ENCODE data around the gene MAP2K2.
"Not testable (repeated sequence)": the region's sequence is repeated elsewhere in the genome, so short reads cannot be mapped to it uniquely, and the experiment has no call there.

Gene MAP2K2
- total RNA-seq, result 117 to 138 reads per million in 2 donors

DNA sequence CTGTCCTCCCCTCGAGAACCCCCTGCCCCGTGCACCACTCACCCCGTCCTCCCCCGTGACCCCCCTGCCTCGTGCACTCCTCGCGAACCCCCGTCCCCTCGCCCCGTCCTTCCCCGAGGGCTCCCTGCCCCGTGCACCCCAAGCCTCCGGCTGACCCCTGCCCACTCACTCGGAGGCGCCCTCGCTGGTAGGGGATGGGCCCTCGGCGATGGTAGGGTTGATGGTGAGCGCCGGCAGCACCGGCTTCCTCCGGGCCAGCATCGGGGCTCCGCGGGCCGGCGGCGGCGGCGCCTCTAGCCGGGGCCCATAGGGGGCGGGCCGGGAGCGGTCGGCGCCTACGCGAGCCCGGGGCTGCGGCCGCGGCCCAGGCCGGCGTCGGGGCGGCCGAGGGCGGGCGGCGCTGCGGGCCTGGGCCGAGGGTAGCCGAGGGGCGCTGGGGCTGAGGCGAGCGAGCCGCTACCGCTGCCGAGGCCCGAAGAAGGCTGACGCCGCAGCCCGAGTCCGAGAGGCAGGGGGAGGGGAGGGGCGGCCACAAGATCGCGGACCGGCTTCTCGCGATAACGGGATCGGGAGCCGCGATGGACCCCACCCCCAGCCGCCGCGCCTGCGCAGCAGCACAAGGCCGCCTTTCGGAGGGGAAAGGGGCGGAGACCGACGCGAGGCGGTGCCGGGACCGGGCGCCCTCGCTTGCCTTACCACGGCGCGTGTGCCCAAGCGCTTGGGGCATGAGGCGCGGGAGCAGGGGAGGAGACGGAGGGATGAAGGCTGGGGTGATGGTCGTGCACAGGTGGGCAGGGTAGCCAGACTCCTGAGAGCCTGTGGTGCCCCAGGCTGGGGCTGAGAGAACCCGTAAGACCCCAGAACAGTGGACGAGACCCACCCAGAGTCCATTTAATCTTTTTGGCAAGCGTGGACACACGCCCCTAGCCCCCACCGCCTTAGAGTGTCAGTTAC lies at the start of gene MAP2K2:
Gene MAP2K2 (minus strand): TSS at position 508 of the 954 bp plus-strand sequence. CDS start 247 bp downstream, at position 261.
- peak; percentile 94 for DNase-seq

DNA sequence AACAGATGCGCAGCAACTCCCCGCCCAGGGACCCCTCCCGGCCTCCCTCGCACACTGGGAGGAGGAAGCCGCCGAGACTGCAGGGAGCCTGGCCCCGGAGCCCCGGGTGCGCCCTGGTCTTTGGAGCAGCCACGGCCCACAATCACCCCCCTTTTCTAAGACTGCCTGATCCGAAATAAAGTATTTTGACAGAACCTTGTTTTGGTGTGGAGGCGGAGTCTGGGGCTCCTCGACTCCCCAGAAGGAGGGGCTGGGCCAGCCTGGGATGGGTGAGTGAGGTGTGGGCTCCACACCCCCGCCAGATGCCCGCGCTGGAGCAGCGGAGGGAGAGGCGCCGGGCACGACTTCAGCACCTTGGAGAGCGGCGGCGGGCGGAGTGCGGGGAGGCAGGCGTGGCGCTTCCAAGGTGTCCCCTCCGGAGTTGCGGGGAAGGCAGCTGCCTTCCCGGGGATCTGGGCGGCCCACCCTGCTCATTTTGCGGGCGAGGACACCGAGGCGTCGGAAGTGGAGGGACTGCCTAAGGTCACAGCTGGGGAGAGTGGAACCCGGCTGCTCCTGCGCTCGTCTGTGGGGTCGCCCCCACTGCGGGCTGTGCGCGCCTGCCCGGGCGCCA lies 49.0 kb upstream of the MAP2K2 start:
- DNase-seq, result peak; percentile 45

DNA sequence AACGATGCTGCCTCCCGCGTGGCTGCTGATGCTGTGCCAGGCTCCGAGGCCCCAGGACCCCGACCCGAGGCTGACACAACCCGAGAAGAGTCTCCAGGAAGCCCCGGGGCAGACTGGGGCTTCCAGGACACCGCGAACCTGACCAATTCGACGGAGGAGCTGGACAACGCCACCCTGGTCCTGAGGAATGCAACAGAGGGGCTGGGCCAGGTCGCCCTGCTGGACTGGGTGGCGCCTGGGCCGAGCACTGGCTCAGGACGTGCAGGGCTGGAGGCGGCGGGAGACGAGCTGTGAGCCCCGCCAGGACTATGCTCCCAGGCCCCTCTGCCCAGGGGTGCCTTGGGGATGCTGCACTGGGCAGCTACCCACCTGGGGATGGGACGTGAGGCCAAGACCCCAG lies 47.8 kb upstream of the MAP2K2 start:
- no peak for DNase-seq

DNA sequence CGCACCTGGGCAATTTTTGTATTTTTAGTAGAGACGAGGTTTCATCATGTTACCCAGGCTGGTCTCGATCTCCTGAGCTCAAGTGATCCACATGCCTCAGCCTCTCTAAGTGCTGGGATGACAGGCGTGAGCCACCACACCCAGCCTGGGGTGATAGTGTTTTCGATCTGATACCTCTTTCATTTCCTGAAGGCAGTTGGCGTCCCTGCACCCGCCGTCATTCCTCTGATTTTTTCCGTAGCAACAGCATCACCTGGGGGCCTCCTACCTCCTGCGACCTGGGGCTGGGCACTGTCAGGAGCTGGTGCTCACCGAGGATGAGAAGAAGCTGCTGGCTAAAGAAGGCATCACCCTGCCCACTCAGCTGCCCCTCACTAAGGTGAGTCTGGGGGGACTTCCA lies 40.3 kb upstream of the MAP2K2 start:
- DNase-seq, result no peak

DNA sequence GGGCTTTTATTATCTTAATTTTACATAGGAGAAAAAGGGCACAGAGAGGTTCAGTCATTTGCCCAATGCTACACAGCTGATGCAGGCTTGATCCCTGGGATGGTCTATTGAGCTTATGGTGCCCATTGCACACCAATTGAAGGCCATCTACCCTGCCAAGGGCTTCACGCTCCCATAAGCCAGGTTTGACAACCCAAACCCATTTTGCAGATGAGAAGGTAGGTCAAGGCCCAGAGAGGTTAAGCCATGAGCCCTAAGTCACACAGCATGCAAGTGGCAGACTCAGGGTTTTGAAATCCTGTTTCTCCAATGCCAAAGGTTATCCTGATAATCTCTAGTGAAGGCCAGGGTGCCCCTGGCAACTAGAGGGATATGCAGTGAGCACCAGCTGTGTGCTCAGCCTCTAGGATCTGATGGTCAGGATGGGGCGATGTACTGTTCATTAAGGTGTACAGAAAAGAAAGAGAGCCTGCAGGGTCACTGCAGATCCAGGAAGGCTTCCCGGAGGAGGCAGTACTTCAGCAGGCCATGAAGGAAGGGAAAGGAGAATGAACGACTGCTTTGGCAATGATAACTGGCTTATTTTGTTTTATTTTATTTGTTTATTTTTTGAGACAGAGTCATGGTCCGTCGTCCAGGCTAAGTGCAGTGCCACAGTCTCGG lies 37.6 kb upstream of the MAP2K2 start:
- no peak for DNase-seq

DNA sequence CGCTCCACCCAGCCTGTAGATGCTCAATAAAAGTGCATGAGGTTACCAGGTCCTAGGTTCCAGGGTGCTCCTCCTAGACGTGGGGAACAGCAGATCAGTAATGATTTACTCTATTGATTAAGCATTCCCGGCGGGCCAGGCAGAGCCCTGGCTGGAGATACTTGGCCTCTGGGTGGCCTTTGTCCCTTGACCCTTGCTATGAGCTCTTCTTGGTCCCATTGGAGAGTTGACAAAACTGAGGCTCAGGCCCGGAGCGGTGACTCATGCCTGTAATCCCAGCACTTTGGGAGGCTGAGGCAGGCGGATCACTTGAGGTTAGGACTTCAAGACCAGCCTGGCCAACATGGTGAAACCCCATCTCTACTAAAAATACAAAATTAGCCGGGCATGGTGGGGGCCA lies 34.0 kb upstream of the MAP2K2 start:
- not testable (repeated sequence) for DNase-seq

DNA sequence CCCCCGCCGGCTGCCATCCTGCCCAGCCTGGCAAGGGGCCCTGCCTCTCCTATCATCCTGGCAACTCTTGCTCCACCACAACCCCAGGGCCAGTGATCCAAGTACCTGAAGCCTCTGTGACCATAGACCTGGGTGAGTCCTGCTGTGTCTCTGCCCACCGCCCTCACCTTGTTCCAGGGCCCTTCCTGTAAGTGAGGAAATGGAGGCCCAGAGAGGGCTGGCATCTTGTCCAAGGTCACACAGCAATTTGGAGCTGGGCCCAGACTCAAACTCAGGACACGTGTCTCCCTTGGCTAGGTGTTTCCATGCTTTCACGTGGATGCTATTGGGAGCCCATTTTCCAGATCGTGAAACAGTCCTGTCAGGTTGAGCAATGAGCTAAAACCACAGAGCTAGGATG lies 33.2 kb upstream of the MAP2K2 start:
- DNase-seq, result no peak

DNA sequence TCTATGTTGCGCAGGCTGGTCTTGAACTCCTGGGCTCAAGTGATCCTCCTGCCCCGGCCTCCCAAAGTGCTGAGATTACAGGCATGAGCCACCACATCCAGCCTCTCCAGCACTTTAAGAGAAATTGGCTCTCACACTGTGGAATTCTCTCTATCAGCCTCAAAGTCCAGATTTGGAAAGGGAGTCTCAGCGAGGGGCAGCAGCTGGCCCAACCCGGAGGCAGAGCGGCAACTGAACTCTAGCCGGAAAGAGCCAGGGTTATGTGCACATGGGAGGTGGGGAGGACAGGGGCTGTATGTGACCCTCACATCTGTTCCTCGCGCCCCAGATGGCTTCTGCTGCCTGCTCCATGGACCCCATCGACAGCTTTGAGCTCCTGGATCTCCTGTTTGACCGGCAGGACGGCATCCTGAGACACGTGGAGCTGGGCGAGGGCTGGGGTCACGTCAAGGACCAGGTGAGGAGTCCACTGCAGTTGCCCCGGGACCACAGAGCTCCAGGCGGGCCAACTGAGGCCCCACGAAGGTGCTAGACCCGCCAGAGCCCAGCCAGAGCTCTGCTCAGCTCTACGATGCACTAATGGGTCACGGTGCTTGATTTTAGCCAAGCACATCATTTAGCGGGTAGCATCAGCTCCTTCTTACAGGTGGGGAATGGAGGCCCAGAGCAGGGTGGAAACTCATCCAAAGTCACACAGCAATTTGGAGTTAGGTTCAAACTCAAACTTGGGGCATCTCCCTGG lies 30.8 kb upstream of the MAP2K2 start:
- no peak for DNase-seq

DNA sequence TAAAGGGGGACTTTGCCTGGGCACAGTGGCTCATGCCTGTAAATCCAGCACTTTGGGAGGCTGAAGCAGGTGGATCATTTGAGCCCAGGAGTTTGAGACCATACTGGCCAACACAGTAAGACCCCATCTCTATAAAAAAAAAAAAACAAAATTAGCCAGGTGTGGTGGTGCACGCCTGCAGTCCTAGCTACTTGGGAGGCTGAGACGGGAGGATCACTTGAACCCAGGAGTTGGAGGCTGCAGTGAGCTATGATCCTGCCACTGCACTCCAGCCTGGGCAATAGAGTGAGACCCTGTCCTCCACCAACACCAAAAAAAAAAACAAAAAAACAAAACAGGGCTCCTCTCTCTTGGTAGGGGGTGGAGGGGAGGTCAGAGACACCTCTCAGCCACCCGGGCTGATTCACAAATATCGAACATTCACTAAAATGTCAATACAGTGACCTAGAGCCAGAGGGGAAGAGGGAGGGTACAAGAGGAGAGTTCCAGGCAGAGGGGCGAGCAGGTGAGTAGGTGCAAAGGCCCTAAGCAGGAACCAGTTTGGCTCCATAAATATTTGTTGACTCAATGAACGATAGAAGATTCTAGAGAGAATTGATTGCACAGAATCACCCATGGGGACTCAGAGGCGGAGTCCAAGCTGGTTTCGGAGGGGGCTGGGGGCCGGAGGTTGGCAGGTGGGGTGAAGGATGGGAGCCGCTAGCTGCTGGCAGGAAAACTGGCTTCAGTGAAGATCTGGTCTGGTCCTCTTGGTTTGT lies 28.5 kb upstream of the MAP2K2 start:
- no peak for DNase-seq

DNA sequence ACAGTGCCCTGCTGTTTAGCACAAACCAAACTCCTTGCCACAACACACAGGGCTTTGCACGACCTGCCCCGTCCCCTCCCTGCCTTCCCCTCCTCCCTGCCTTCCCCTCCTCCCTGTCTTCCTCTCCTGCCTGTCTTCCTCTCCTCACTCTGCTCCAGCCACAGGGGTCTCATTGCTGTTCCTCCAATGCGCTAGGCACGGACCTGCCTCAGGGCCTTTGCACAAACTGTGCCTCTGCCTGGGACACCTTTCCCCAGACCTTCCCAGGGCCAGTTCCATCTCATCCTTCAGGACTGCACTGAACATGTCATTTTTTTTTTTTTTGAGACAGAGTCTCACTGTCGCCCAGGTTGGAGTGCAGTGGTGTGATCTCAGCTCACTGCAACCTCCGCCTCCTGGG lies 27.7 kb upstream of the MAP2K2 start:
- no peak for DNase-seq

DNA sequence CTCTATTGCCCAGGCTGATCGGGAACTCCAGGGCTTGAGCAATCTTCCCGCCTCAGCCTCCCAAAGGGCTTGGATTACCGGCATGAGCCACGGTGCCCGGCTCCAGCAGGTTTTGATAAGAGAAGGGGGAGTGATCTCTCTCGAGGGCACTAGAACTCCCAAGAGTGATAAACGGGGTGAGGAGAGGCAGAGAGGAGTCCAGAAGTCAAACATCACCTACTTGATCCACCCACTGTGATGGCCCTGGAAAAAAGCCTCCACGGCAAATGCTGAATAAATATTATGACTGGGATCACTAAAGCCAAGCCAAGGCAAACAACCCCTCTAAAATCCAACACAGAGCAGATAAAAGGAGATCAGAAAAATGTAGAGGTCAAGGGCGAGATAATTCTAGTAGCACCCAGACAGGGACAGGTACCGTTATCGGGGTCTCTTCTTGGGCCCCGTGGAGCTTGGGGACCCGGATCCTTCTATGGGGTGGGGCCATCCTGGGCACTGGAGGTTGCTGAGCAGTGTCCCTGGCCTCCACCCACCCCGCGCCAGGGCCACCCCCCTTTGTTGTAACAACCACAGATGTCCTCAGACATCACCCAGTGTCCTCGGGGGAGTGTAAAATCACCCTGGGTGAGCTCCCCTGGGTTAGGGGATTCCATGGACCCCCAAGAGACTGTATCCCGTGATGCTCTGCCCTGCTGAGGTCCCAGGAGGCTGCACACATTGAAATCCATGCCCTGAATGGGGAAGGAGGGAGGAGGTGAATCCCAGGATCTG lies 25.8 kb upstream of the MAP2K2 start:
- no peak for DNase-seq

DNA sequence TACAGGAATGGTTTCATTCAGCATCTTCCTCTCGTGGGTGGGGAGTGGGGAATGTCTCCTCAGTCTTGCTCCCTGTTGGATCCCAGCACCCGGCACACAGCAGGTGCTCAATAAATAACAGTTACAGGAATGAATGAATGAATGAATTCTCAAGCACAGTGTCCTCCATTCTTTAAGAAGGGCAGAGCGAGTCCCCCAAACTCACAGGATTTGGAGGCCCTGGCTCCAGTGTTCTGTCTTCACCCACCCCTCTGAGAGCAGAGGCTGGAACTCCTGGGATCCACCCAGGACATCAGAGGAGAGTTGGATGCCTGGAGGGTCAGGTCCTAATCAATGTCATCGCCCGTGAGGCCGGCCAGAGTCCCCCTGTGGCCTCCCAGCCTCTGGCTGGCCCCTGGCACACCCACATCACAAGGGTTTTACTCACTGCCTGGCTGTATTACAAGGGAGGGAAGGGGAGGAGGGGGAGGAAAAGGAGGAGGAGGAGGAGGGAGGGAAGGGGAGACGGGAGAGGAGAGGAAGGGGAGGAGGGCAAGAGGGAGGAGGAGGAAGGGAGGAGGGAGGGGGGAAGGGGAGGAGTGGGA lies 20.8 kb upstream of the MAP2K2 start:
- DNase-seq, result no peak

DNA sequence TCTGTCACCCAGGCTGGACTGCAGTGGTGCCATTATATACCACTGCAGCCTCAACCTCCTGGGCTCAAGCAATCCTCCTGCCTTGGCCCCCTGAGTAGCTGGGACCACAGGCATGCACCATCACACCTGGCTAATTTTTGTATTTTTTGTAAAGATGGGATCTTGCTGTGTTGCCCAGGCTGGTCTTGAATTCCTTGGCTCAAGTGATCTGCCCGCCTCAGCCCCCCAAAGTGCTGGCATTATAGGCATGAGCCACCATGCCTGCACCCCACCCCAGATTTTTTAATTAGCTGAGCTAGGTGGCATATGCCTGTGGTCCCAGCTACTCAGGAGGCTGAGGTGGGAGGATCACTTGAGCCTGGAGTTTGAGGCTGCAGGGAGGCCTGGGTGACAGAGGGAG lies 19.0 kb upstream of the MAP2K2 start:
- not testable (repeated sequence) for DNase-seq

DNA sequence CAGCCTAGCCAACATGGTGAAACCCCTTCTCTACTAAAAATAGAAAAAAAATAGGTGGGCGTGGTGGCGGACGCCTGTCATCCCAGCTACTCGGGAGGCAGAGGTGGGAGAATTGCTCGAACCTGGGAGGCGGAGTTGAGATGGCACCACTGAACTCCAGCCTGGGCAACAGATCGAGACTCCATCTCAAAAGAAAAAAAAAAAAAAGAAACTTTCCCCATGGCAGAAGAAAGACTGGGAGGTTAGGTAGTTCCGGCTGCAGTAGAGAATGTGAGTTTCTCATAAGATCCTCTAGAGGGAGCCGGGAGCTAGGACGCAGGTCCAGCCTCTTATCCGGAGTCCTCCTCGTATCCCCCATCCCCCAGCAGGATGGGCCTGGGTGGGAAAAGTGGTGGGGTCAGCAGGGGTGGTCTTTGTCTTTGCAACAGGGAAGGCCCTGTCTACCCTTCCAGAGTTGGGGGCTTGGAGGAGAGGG lies 16.4 kb upstream of the MAP2K2 start:
- no peak for DNase-seq

DNA sequence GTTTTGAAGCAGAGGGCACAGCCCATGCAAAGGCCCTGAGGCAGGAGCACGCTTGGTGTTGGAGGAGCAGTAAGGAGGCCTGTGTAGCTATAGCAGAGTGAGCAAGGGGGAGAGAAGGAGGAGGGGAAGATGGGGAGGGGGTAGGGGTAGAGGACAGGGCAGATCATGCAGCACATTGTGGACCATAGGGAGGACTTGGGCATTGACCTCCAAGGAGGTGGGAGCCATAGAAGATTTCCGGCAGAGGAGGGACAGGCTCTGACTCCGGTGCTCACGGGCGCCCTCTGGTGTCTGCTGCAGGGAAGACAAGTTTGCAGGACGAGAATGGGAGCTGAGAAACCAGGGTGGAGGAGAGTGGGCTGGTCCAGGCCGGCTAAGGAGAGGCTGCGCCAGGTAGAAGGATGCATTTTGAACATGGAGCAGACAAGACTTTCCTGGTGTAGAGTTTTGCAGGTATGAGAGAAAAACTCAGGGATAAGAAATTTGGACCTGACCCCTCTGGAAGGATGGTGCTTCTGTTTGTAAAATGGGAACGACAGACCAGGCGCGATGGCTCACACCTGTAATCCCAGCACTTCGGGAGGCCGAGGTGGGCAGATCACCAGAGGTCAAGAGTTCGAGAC lies 15.8 kb upstream of the MAP2K2 start:
- peak; percentile 37 for DNase-seq

DNA sequence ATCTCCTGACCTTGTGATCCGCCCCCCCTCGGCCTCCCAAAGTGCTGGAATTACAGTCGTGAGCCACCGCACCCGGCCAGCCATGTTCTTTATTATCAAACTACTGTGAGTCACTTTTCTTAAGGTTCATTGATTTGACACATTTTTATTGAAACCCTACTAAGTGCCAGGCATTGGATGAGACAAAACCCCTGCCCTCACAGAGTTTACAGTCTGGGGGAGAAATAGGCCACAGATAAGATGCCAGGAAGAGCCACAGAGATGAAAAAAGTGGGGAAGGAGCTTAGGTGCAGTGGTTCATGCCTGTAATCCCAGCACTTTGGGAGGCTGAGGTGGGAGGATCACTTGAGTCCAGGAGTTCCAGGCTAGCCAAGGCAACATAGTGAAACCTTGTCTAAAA lies 14.5 kb upstream of the MAP2K2 start:
- DNase-seq, result no peak

DNA sequence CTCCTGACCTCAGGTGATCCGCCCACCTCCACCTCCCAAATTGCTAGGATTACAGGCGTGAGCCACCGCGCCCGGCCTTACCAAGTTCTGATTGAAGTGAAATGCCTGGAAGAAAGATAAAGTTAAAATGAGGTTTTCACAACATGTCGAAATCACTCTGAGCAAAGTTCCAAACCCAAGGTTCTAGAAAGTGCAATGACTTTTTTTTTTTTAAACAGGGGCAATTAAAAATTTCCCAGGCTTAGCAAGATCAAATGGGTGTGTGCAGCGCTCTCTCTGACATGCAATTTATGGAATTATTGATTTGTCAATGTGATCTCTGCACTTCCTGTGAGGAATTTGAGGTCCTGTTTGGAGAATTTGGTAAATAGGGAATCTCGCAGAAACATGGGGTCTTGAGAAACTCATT lies 12.8 kb upstream of the MAP2K2 start:
- no peak for DNase-seq

DNA sequence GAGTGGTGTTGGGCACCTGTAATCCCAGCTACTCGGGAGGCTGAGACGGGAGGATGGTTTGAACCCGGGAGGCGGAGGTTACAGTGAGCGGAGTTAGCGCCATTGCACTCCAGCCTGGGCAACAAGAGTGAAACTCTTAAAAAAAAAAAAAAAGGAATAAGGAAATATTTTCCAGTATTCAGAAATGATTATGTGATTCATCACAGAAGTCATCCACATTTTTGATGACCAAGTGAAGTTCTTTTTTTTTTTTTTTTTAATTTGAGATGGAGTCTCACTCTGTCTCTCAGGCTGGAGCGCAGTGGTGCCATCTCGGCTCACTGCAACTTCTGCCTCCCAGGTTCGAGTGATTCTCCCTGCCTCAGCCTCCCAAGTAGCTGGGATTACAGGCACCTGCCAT lies 11.5 kb upstream of the MAP2K2 start:
- DNase-seq, result not testable (repeated sequence)

DNA sequence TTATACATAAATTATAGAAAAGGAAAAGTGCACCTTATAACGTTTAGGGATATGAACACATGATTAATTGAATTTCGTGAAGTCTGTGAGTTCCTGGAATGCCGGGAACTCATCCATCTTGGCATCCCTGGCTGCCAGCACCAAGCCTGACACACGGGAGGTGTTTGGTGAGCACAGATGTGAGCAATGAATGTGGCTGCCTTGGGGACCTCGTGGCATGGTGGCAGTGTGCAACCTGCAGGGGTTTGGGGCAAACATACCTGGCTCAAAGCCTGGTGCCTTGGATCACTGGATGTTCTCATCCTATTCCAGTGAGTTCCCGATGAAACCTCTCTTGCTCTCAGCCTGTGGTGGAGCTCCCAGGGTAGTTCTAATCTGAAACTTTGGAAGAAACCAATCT lies 10.4 kb upstream of the MAP2K2 start:
- DNase-seq, result no peak

DNA sequence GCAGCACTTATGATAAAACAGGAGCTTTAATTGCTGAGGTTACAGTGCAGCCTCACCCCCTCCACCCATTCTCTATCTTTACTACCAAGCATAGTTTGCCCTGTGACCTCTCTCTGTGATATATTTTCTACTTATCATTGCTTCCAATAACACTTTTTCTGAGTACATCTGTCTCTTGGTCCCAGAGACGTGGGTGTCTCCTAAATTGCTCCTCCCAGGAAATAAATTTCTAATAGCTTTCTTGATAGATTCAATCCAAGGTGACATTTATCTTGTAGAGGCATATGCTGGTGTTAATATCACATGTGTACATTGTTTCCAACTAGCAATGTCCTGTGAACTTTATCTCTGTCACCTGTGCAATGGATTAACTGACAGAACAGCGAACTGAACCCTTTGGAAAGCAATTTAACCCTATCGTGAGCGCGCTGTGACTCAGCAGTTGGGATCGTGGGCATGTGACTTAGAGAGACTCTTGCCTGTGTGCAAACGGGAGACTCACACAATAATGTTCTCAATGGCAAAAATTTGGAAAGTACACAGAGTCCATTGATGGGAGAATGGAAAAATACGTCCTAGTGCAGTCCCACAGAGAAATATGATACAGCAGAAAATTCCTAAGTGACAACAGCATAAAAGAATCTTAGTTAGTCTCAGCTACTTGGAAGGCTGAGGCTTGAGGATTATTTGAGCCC lies 7.0 kb upstream of the MAP2K2 start:
- DNase-seq, result no peak

All from activated gamma-delta T cell (primary cell).